Measurements from ENCODE around the gene SGTA. TPM values are rescaled to one million over a fixed set of nuclear protein-coding genes. Genes with fewer than 3 reads are reported as not detected.

SGTA gene
- total and polyA plus RNA-seq, 2 of the 13 experiments (the other 11 are each of a cell fraction or from before 2014, with no cell fraction given), result 43.9 to 47.4 TPM

GRCh38 chr19:2775556-2776430, 7.3 kb downstream of the SGTA start (continued):
- TF ChIP-seq, protein P1, sequence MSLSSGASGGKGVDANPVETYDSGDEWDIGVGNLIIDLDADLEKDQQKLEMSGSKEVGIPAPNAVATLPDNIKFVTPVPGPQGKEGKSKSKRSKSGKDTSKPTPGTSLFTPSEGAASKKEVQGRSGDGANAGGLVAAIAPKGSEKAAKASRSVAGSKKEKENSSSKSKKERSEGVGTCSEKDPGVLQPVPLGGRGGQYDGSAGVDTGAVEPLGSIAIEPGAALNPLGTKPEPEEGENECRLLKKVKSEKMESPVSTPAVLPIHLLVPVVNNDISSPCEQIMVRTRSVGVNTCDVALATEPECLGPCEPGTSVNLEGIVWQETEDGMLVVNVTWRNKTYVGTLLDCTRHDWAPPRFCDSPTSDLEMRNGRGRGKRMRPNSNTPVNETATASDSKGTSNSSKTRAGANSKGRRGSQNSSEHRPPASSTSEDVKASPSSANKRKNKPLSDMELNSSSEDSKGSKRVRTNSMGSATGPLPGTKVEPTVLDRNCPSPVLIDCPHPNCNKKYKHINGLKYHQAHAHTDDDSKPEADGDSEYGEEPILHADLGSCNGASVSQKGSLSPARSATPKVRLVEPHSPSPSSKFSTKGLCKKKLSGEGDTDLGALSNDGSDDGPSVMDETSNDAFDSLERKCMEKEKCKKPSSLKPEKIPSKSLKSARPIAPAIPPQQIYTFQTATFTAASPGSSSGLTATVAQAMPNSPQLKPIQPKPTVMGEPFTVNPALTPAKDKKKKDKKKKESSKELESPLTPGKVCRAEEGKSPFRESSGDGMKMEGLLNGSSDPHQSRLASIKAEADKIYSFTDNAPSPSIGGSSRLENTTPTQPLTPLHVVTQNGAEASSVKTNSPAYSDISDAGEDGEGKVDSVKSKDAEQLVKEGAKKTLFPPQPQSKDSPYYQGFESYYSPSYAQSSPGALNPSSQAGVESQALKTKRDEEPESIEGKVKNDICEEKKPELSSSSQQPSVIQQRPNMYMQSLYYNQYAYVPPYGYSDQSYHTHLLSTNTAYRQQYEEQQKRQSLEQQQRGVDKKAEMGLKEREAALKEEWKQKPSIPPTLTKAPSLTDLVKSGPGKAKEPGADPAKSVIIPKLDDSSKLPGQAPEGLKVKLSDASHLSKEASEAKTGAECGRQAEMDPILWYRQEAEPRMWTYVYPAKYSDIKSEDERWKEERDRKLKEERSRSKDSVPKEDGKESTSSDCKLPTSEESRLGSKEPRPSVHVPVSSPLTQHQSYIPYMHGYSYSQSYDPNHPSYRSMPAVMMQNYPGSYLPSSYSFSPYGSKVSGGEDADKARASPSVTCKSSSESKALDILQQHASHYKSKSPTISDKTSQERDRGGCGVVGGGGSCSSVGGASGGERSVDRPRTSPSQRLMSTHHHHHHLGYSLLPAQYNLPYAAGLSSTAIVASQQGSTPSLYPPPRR (CRISPR knock-in tag; IDR thresholded peaks at IDR 0.05; ENCODE audit: borderline replicate concordance), result no peak
- TF ChIP-seq REXO4 (CRISPR knock-in tag; IDR thresholded peaks at IDR 0.05; ENCODE audit: borderline replicate concordance), result no peak
- peak; percentile 72; the same call in 1 of the 2 replicates for TF ChIP-seq HOXA3 (CRISPR knock-in tag; IDR thresholded peaks at IDR 0.05)
- no peak for TF ChIP-seq ZSCAN21 (CRISPR knock-in tag; IDR thresholded peaks at IDR 0.05; ENCODE audit: borderline replicate concordance)
- TF ChIP-seq, protein P2, sequence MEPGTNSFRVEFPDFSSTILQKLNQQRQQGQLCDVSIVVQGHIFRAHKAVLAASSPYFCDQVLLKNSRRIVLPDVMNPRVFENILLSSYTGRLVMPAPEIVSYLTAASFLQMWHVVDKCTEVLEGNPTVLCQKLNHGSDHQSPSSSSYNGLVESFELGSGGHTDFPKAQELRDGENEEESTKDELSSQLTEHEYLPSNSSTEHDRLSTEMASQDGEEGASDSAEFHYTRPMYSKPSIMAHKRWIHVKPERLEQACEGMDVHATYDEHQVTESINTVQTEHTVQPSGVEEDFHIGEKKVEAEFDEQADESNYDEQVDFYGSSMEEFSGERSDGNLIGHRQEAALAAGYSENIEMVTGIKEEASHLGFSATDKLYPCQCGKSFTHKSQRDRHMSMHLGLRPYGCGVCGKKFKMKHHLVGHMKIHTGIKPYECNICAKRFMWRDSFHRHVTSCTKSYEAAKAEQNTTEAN (CRISPR knock-in tag; conservative IDR thresholded peaks at IDR 0.05), result no peak
- TF ChIP-seq ZNF207 (IDR thresholded peaks at IDR 0.05; ENCODE audit: borderline replicate concordance), result no peak
- TF ChIP-seq, protein P3, sequence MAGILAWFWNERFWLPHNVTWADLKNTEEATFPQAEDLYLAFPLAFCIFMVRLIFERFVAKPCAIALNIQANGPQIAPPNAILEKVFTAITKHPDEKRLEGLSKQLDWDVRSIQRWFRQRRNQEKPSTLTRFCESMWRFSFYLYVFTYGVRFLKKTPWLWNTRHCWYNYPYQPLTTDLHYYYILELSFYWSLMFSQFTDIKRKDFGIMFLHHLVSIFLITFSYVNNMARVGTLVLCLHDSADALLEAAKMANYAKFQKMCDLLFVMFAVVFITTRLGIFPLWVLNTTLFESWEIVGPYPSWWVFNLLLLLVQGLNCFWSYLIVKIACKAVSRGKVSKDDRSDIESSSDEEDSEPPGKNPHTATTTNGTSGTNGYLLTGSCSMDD (CRISPR knock-in tag; IDR thresholded peaks at IDR 0.05), result no peak
- TF ChIP-seq HIC2 (CRISPR knock-in tag; IDR thresholded peaks at IDR 0.05; ENCODE audit: low read depth), result no peak
- peak; percentile 24; the same call in 1 of the 2 replicates for TF ChIP-seq GMEB1 (CRISPR knock-in tag; IDR thresholded peaks at IDR 0.05; ENCODE audit: borderline replicate concordance)
- no peak for TF ChIP-seq GATAD1 (CRISPR knock-in tag; IDR thresholded peaks at IDR 0.05)
- no peak for TF ChIP-seq DNMT1 (CRISPR knock-in tag; IDR thresholded peaks at IDR 0.05)
- TF ChIP-seq ZBTB7A (CRISPR knock-in tag; IDR thresholded peaks at IDR 0.05), result no peak
- no peak for TF ChIP-seq ZNF564 (CRISPR knock-in tag; IDR thresholded peaks at IDR 0.05)
- TF ChIP-seq TAF1 (CRISPR knock-in tag; IDR thresholded peaks at IDR 0.05), result 0 out of 2 replicates have a peak, but pooled peaks have one; percentile 23
- no peak for TF ChIP-seq TFDP2 (CRISPR knock-in tag; IDR thresholded peaks at IDR 0.05)

Measured in HepG2 (cell line).